HG03103 (cell line): Measurements from ENCODE around the gene MMP20.

Source experiments
- ATAC-seq: cut with Tn5 transposase; IDR thresholded peaks from one replicate; pipeline ENCODE4 v1.9.1; 2021; ENCODE audit warnings: low read depth; ENCODE audit not compliant: unreplicated experiment

Gene MMP20

GRCh38 chr11:102564110-102564509, 61.0 kb downstream of the MMP20 start:
- peak; percentile 57 for ATAC-seq

- no peak for ATAC-seq
Measured at GRCh38 chr11:102561636-102562035, 63.5 kb downstream of the MMP20 start.

GRCh38 chr11:102560555-102561011, 64.5 kb downstream of the MMP20 start:
- ATAC-seq: peak; percentile 75

DNA sequence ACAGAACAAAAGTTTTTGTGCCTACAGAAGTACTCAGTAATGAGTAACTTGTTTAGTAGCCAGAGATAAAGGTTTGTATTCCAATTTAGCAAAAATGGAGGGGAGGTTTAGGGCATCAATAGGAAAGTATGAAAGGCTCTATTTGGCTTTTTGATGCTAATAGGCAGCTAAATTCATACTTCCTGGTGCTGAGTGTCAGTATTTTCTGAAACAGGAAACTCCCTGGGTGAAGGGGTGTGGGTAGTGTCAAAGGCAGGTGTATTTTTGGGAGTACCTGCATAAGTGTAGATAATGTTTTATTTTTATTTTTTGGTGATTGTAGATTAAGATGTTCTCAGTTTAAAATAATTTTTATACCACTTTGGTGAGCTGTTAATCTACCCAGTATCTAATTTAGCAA, 65.3 kb downstream of the MMP20 start:
- peak; percentile 36 for ATAC-seq

GRCh38 chr11:102555091-102555490, 70.0 kb downstream of the MMP20 start:
- no peak for ATAC-seq

- ATAC-seq: peak; percentile 81
Measured at GRCh38 chr11:102553835-102554282, 71.3 kb downstream of the MMP20 start.

DNA sequence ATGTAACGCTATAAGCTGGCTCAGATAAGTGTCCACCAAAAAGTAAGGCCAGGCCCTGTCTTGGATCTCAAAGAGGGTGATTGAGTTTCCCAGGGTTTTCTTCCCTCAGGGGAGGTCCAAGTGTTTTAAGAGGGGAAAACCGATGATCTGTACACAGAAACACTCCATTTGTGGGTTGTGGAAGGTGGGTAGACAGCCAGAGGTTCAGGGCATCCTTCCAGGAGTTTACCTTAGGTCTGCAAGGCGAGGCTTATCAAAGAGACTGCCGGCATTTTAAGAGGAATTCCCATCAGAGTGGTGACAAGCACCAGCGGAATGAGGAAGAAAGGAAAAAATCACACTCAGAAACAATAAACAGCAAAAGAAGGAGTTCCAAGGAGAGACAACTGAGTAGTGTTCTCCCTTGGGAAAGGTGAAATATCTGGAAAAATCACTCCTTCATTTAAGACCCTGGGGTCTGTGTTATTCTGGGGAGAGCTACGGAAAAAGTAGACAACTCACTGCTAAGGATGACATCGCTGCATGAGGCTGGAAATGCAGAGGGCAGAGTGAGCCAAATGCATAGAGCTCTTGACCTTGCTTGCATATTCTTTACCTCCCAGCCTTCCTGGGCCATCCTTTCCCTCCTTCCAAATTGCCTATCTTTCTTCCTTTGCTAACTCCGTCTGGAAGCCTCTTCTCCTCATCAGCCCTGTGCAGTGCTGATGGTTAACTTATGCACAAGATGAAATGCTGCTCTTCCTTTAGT, 72.5 kb downstream of the MMP20 start:
- no peak for ATAC-seq

DNA sequence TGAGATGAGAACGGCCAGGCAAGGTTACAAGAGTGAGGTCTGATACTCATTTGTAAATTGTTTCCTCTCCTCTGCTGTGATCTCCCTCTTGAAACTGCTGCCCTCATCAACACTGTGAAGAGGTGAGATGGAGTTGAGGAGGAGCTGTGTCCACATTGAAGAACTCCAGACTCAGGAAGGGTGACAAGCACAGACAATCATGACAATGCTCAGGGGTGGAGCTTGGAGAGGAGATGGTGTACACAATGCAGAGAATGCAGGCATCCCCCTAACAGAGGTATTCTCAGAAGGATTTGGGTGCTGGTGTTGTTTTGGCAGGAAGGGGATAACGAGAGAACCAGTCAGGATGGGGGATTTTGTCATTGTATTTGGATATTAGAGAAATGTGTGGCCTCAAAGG, 73.1 kb downstream of the MMP20 start:
- no peak for ATAC-seq

- ATAC-seq: no peak
Measured at GRCh38 chr11:102551169-102551781, 73.9 kb downstream of the MMP20 start.

GRCh38 chr11:102546923-102547471, 78.1 kb downstream of the MMP20 start:
- ATAC-seq: peak; percentile 70

DNA sequence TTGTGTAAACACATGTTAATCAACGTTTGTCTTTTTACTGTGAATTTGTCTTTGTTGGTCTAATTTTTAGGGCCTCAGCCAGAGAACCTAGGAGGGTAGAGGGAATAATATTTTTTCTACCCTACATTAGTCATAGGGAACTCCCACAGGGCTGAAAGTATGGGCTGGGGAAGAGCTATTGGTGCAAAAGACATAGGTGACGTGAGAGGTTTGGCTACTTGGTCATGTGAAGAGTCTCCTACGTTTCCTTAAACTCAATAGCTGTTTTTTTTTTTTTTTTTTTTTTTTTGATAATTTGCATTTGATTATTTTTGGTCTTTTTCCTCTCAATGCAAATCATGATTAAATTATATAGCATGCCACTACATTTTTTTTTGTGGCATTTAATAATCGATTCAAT, 78.7 kb downstream of the MMP20 start:
- ATAC-seq: peak; percentile 48

DNA sequence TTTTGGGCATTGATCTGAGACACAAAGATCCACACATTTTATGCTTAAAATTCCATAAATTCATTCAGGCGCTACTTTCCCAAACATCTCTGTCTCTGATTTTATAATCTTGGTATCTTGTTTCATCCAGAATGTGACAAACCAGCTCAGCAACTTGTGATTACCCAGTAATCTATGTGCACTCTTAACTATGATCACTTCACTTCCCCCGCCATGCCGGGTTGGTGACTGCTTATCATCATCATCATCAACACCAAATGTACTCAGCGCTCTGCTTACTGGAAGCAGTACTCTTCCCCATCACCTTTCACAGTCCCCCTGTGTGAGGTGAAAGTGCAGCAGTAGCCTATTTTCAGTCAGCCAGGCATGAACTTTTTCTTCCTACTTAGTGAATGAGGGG, 79.4 kb downstream of the MMP20 start:
- no peak for ATAC-seq

- no peak for ATAC-seq
Measured at GRCh38 chr11:102544594-102544993, 80.5 kb downstream of the MMP20 start.

DNA sequence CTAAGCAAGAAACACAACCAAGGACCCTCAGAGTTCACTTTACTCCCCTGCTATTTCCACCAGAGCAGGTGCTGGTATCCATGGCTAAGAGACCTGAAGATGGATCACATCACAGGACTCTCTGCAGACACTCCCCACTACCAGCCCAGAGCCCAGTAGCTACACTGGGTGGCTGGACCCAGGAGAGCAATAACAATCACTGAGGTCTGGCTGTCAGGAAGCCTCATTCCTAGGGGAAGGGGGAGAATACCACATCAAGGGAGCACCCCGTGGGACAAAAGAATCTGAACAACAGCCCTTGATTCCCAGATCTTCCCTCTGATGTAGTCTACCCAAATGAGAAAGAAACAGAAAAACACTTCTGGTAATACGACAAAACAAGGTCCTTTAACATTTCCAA, 85.6 kb downstream of the MMP20 start:
- no peak for ATAC-seq

DNA sequence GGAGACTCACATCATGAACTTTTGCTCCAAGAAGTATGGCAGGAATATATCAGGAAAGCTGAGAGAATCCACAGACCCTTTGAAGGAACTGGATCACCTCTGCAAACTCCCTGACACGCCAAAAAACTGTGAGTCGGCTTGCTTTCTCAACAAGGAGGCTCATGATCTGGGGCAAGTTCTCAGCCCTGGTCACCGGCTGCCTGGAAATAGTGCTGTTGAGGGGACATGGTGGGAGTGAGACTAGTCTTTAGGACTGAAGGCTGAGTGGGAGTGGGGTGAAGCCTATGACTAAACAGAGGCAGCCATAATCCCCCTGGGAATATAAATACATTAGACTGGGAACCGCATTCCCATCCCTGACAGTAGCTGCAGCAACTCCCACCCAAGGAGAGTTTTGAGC, 86.2 kb downstream of the MMP20 start:
- ATAC-seq: no peak

GRCh38 chr11:102534261-102534872, 90.8 kb downstream of the MMP20 start:
- no peak for ATAC-seq

- no peak for ATAC-seq
Measured at GRCh38 chr11:102530558-102530957, 94.6 kb downstream of the MMP20 start, which contains the start of gene MMP7. MMP7 (minus strand) TSS chr11:102530747; CDS start chr11:102530700, 47 bp downstream.

DNA sequence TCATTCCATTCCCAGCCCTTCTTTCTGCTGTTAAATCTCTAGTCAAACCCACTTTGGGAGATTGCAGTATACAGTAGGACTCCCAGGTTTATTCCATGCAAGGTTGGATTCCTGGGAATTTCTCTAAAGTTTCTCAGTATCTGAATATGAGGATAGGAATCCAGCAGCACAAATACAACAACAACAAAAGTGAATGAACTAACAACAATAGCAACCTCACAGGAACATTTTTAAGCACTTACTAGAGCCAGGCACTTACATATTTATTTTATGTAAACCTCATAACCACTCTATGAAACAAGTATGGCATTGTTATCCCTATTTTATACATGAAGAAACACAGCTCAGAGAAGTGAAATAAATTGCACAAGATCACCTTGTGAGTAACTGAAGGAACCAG, 96.5 kb downstream of the MMP20 start:
- no peak for ATAC-seq

DNA sequence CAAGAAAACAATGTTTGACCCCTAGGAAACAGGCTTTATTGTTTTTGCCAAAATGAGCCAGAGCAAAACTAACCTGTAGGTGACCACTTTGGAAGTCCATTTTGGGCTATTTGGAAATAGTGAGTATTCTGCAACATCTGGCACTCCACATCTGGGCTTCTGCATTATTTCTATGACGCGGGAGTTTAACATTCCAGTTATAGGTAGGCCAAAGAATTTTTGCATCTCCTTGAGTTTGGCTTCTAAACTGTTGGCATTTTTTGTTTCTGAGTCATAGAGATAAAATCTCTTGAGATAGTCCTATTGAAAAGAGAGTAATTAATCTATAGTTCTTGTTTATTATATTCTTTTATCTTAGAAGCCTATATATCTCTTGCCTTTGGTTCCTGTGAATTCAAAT, 97.4 kb downstream of the MMP20 start:
- ATAC-seq: no peak

GRCh38 chr11:102527041-102527440, 98.1 kb downstream of the MMP20 start:
- ATAC-seq: no peak
